ENCODE data around the gene TMEM88.
A peak's percentile ranks its signal among the peaks of the same experiment; 100 is the strongest.

GRCh38 chr17:7825206-7825990, 29.5 kb upstream of the TMEM88 start:
- TF ChIP-seq SP1 (IDR thresholded peaks at IDR 0.05; ENCODE audit: low read depth) (no peak), CTCF (IDR thresholded peaks at IDR 0.05 in 2 of 3, conservative IDR thresholded peaks at IDR 0.05 in 1 of 3; ENCODE audit: borderline replicate concordance in 1 of 3, insufficient read depth in 1 of 3, low read depth in 2 of 3, low read length in 2 of 3) (peak in 2 of 3 experiments; percentile 36 to 43; a peak in 4 of 6 replicates), POLR2A (IDR thresholded peaks at IDR 0.05; ENCODE audit: borderline replicate concordance, extremely low read depth, insufficient read depth, insufficient read length) (no peak), ZBTB33 (IDR thresholded peaks at IDR 0.05; ENCODE audit: extremely low read depth, insufficient replicate concordance, low read length) (no peak), ZNF274 (IDR thresholded peaks at IDR 0.05; ENCODE audit: low read depth, low read length) (no peak), EZH2phosphoT487 (IDR thresholded peaks at IDR 0.05; ENCODE audit: borderline replicate concordance) (no peak), RAD21 (IDR thresholded peaks at IDR 0.05; ENCODE audit: low read depth) (peak; percentile 27; the same call in 1 of the 2 replicates), POLR2AphosphoS5 (IDR thresholded peaks at IDR 0.05; ENCODE audit: low read depth, low read length) (no peak), SRF (IDR thresholded peaks at IDR 0.05; ENCODE audit: low read depth) (no peak), ZFX (IDR thresholded peaks at IDR 0.05) (no peak), SIN3A (IDR thresholded peaks at IDR 0.05; ENCODE audit: low read depth) (no peak), REST (IDR thresholded peaks at IDR 0.05; ENCODE audit: low read depth) (no peak), EZH2 (IDR thresholded peaks at IDR 0.05) (no peak)

Data from HCT116 (cell line).